NCI-H146 treated with DMSO at 0.1 percent for 48 hours (cell line): Measurements from ENCODE around the gene TSPO.

Experiments
- DNase-seq: peaks from one replicate; lab custom pipeline; 2025; ENCODE audit not compliant: unreplicated experiment; lab: John Stamatoyannopoulos, UW

Gene TSPO

GRCh38 chr22:43157874-43158546, 6.7 kb downstream of the TSPO start:
- DNase-seq: no peak

GRCh38 chr22:43158778-43159483, 7.6 kb downstream of the TSPO start:
- no peak for DNase-seq

- no peak for DNase-seq
Measured at GRCh38 chr22:43159484-43160178, 8.3 kb downstream of the TSPO start.

- DNase-seq: no peak
Measured at GRCh38 chr22:43160497-43161126, 9.3 kb downstream of the TSPO start.

DNA sequence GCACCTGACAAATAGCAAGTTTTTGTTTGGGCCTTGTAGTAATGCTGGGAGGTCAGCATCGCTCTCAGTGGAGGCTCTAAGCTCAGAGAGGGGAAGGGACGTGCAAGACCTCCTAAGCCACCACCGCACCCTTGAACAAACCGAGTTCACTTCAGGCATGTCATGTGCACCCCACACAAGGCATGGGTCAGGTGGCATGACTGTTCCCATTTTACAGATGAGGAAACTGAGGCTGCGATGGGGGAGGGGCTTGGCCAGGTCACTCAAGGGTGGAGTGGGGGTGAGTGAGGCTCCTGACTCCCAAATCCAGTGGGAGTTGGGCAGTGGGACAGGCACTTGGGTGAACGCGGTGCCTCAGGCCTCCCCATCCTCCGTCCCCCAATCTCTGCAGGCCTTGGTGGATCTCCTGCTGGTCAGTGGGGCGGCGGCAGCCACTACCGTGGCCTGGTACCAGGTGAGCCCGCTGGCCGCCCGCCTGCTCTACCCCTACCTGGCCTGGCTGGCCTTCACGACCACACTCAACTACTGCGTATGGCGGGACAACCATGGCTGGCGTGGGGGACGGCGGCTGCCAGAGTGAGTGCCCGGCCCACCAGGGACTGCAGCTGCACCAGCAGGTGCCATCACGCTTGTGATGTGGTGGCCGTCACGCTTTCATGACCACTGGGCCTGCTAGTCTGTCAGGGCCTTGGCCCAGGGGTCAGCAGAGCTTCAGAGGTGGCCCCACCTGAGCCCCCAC, 11.2 kb downstream of the TSPO start:
- no peak for DNase-seq

- DNase-seq: no peak
Measured at GRCh38 chr22:43163241-43163795, 12.0 kb downstream of the TSPO start.

- DNase-seq: no peak
Measured at GRCh38 chr22:43164636-43165035, 13.3 kb downstream of the TSPO start.

GRCh38 chr22:43166132-43166930, 15.0 kb downstream of the TSPO start:
- DNase-seq: no peak

DNA sequence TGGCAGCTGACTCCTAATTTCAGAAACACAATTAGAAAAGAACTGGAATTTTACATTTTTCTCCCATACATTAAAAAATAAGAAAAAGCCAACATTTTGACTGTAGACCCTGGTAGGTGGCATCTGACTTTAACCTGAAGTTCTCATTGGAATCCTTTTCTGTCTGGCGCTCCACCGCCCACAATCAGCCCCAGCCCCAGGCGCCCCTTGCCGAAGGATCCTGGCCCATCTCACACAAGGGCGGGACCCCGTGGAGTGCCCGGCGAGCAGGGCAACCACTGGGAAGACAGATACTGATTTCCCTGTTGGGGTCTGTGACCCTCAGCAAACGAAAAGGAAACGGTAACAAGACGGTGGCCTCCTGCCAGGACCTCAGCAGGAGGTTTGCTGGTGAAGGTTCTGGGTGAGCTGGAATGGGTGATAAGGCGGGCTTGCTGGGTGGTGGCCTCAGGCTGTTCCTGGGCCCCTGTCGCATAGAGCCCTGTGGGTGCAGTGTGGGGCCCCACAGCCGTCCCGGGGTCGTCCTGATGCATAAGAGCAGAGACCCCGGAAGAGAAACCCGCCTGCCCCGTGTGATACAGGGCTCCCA, 15.7 kb downstream of the TSPO start:
- DNase-seq: no peak

GRCh38 chr22:43168471-43169309, 17.3 kb downstream of the TSPO start:
- DNase-seq: no peak

- DNase-seq: no peak
Measured at GRCh38 chr22:43169310-43170130, 18.2 kb downstream of the TSPO start.

DNA sequence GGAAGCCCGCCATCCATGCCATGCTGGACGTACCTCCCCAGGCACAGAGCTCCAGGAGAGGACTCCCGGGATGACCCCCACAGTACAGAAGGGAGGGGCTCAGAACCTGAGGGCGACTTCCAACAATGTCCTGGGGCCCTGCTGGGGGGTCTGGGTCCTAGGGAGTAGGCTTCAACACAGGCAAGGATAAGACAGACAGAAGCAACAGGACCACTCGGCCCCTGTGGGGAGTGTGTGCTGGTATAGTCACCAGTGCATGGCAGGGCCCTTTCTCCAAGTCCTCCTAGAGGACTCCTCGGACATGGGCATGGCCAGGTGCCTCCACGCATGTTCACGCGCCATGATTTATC, 18.7 kb downstream of the TSPO start:
- no peak for DNase-seq

DNA sequence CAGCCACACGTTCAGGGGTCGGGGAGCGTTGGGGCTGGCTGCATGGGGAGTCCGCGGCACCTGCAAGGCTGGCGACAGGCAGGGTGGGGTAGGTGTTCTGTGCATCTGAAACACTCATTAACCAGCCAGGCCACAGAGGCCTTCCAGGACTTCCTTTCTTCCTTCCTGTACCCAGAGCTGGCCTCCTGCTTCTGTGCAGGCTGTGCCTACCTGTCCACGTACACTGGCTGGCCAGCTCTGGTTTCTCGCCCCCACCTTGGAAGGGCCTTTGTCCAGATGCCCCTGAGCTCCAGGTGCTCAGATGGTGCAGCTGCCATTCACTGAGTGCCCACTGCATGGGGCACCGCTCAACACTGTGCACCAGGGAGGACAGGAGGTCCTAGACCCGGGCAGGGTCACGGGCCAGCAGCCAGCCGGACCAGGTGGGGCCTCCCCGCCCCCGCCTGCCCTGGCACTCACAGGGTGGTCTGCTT, 19.7 kb downstream of the TSPO start:
- DNase-seq: no peak

- DNase-seq: no peak
Measured at GRCh38 chr22:43171607-43172006, 20.2 kb downstream of the TSPO start.

DNA sequence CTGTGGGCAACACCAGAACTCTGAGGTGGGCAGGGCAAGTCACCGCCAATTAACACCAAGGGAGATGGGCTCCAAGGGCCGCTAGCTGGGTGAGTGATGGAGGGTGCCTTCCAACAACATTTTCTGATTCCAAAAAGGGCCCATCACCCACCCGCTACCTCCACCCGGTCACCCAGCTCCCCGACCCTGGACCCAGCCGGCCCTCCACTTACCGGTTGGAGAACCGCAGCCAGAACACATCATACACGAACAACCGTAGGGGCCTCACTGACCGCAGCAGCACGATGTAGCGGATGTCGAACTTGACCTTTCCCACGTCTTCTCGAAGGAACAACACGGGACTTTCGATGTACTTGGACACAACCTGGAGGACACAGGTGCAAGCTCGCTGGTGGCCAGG, 20.8 kb downstream of the TSPO start:
- DNase-seq: no peak

DNA sequence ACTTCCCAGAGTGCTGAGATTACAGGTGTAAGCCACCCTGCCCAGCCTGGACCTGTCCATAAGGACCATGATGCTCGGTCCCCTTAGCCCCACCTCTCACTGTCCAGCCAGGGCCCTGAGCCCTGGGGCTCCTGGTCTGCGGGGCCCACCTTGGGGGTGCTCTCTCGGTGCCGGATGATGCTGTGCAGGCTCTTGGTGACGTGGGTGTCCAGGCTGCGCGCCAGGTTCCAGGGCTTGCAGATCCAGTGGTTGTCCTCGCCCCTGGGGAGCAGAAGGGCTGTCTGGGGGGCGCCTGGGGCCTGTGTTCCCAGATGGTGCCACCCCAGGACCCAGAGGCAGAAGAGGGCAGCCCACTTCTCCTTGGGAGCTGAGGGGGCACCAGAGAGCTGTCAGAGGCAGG, 22.2 kb downstream of the TSPO start:
- DNase-seq: no peak

DNA sequence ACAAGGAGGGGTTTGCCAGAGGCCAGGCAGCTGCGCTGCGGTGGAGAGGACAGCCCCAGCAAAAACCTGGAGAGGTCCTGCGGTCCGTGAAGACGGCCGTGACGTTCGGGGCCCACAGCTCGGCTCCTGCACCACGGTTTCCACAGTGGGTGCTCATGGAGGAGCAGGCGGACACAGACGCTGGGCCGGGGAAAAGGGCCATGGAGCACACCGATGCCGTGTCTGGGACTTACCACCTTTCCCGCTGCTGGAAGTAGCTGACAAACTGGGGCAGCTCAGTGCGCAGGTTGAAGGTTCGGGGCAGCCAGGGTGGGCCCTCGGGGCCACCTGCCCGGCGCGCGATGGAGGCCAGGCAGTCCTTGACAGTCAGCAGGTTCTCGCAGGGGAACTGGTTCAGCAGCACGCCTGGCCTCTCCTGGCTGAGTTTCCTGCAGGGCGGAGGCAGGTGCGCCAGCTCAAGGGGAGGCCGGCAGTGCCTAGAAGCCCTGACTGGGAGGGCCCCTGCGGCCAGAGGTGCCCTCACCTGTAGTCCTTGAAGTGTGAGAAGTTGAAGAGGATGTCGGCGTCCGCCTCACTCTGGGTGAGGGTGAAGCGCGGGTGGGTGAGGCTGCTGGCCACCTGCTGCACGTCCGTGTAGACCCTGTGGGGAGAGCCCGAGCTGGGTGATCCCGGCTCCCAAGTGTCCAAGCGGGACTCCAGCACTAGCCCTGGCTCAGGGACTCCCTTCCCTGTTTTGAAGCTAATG, 22.8 kb downstream of the TSPO start:
- no peak for DNase-seq
